Right atrium auricular region (tissue), 2 donors: ENCODE measurements around the gene LHPP. TPM values are rescaled to one million over a fixed set of nuclear protein-coding genes. Genes with fewer than 3 reads are reported as not detected.

ENCODE experiments used
- DNase-seq: peaks from one replicate; pipeline ENCODE4 v3.0.0-alpha.2; 2019; ENCODE audit warnings: low spot score
- H3K27ac ChIP-seq, 2 donors: fragments of 200-600 bp; sonication (generic); 1 replicate in 1 of 2; 2 replicates in 1 of 2; pipeline ENCODE4 v1.5.1; 2016 to 2019
- H3K27me3 ChIP-seq, 2 donors: fragments of 200-600 bp; sonication (generic); one replicate each; pipeline versions ENCODE4 v1.5.1 to v1.6.0; 2017 to 2019
- H3K36me3 ChIP-seq: fragments of 200-600 bp; sonication (generic); one replicate; pipeline ENCODE4 v1.5.1; 2016
- H3K4me1 ChIP-seq, 2 donors: fragments of 200-600 bp; sonication (generic); one replicate each; pipeline versions ENCODE4 v1.5.1 to v1.6.0; 2017 to 2019
- H3K4me3 ChIP-seq, 2 donors: fragments of 200-600 bp; sonication (generic); 1 replicate in 1 of 2; 2 replicates in 1 of 2; pipeline ENCODE4 v1.5.1; 2017 to 2019; ENCODE audit warnings: mild to moderate bottlenecking in 1 of 2, moderate library complexity in 1 of 2
- H3K9me3 ChIP-seq, 2 donors: fragments of 200-600 bp; sonication (generic); one replicate each; pipeline ENCODE4 v1.5.1; 2019
- CTCF ChIP-seq, 2 donors: fragments of 200-600 bp; sonication (generic); IDR thresholded peaks; one replicate each; pipeline ENCODE4 v1.5.1; 2019; ENCODE audit warnings: antibody characterized with exemption in 2 of 2
- total RNA-seq, 2 donors: library from RNA; depleted of rRNA; stranded (reverse); fragments of >200 nt; gene quantifications; one replicate each; pipeline ENCODE4 v1.1.0, GENCODE V29; 2016

Gene LHPP
- total RNA-seq, 2 donors from 2014 or later = 10.3 to 23.7 TPM

- H3K4me1 ChIP-seq = no peaks in the 10 kb centered on the region
- DNase-seq = no peak
- H3K27ac ChIP-seq = no peak overlapping the region
- H3K36me3 ChIP-seq = no peaks in the 10 kb centered on the region
- H3K27me3 ChIP-seq = no peaks in the 10 kb centered on the region
- no peak for TF ChIP-seq CTCF (IDR thresholded peaks at IDR 0.05)
- H3K9me3 ChIP-seq = no peaks in the 10 kb centered on the region
- H3K4me3 ChIP-seq = no peak overlapping the region
These were observed 140.5 kb downstream of the LHPP start for GRCh38 chr10:124602121-124602561.

- no peaks in the 10 kb centered on the region for H3K27me3 ChIP-seq
- TF ChIP-seq CTCF (IDR thresholded peaks at IDR 0.05) = no peak
- H3K9me3 ChIP-seq = no peaks in the 10 kb centered on the region
- no peak overlapping the region for H3K27ac ChIP-seq
- no peaks in the 10 kb centered on the region for H3K4me1 ChIP-seq
- no peak for DNase-seq
- no peak overlapping the region for H3K4me3 ChIP-seq
- H3K36me3 ChIP-seq = no peaks in the 10 kb centered on the region
These were observed 141.2 kb downstream of the LHPP start for GRCh38 chr10:124602646-124603365.

- Histone ChIP-seq H3K9me3 (no peaks in the 10 kb centered on the region), H3K27ac (no peak overlapping the region), H3K4me3 (no peak overlapping the region), H3K4me1 (no peaks in the 10 kb centered on the region), H3K27me3 (no peaks in the 10 kb centered on the region), H3K36me3 (no peaks in the 10 kb centered on the region)
- no peak for DNase-seq
- TF ChIP-seq CTCF (IDR thresholded peaks at IDR 0.05) = no peak
These were observed 142.0 kb downstream of the LHPP start for GRCh38 chr10:124603376-124604213.

- H3K9me3 ChIP-seq = no peaks in the 10 kb centered on the region
- no peak overlapping the region for H3K4me3 ChIP-seq
- H3K4me1 ChIP-seq = no peaks in the 10 kb centered on the region
- H3K27me3 ChIP-seq = no peaks in the 10 kb centered on the region
- H3K36me3 ChIP-seq = no peaks in the 10 kb centered on the region
- DNase-seq = no peak
- H3K27ac ChIP-seq = no peak overlapping the region
- no peak for TF ChIP-seq CTCF (IDR thresholded peaks at IDR 0.05)
These were observed 142.8 kb downstream of the LHPP start for GRCh38 chr10:124604214-124605000.

- no peaks in the 10 kb centered on the region for H3K4me1 ChIP-seq
- no peak overlapping the region for H3K27ac ChIP-seq
- H3K36me3 ChIP-seq = no peaks in the 10 kb centered on the region
- H3K4me3 ChIP-seq = no peak overlapping the region
- H3K27me3 ChIP-seq = no peaks in the 10 kb centered on the region
- H3K9me3 ChIP-seq = no peaks in the 10 kb centered on the region
- no peak for DNase-seq
- TF ChIP-seq CTCF (IDR thresholded peaks at IDR 0.05) = no peak
These were observed 143.4 kb downstream of the LHPP start for GRCh38 chr10:124605001-124605370.
